HG02588 (cell line): ENCODE results near the gene SLC1A5.
"Not testable (repeated sequence)": the region's sequence is repeated elsewhere in the genome, so short reads cannot be mapped to it uniquely, and the experiment has no call there.

ENCODE experiments used
- ATAC-seq: cut with Tn5 transposase; IDR thresholded peaks from one replicate; pipeline ENCODE4 v1.9.1; 2021; ENCODE audit warnings: mild to moderate bottlenecking, moderate library complexity; ENCODE audit not compliant: unreplicated experiment

SLC1A5 gene

GRCh38 chr19:46772170-46773017 is 16.0 kb downstream of the SLC1A5 start:
- ATAC-seq: no peak

GRCh38 chr19:46768746-46769145 is 19.6 kb downstream of the SLC1A5 start:
- not testable (repeated sequence) for ATAC-seq

- ATAC-seq: no peak
These were observed 21.7 kb downstream of the SLC1A5 start for GRCh38 chr19:46766569-46767317.

- no peak for ATAC-seq
These were observed 23.5 kb downstream of the SLC1A5 start for GRCh38 chr19:46764817-46765291.

- ATAC-seq: no peak
These were observed 26.0 kb downstream of the SLC1A5 start for GRCh38 chr19:46762245-46762890.

GRCh38 chr19:46761418-46761831 is 27.0 kb downstream of the SLC1A5 start:
- ATAC-seq: no peak

GRCh38 chr19:46760897-46761296 is 27.5 kb downstream of the SLC1A5 start:
- ATAC-seq: not testable (repeated sequence)

GRCh38 chr19:46760363-46760762 is 28.0 kb downstream of the SLC1A5 start:
- ATAC-seq: no peak

- no peak for ATAC-seq
These were observed 28.5 kb downstream of the SLC1A5 start for GRCh38 chr19:46759817-46760333.

GRCh38 chr19:46759206-46759605 is 29.2 kb downstream of the SLC1A5 start:
- ATAC-seq: no peak

GRCh38 chr19:46756544-46756888 is 31.9 kb downstream of the SLC1A5 start:
- ATAC-seq: no peak

- no peak for ATAC-seq
These were observed 32.4 kb downstream of the SLC1A5 start for GRCh38 chr19:46755853-46756543.

GRCh38 chr19:46755077-46755852 is 33.1 kb downstream of the SLC1A5 start:
- ATAC-seq: no peak

- no peak for ATAC-seq
These were observed 34.8 kb downstream of the SLC1A5 start for GRCh38 chr19:46753420-46754155.

GRCh38 chr19:46748325-46749109 is 39.9 kb downstream of the SLC1A5 start:
- ATAC-seq: no peak

GRCh38 chr19:46746281-46747057 is 41.9 kb downstream of the SLC1A5 start, which contains the start of gene STRN4:
STRN4 (minus strand) TSS chr19:46746450; CDS start chr19:46746430, 20 bp downstream.
- peak; percentile 50 for ATAC-seq

GRCh38 chr19:46745521-46746280 is 42.7 kb downstream of the SLC1A5 start, which contains the start of gene FKRP:
FKRP (plus strand) TSS chr19:46746057; CDS start chr19:46755451, 9,394 bp downstream.
- ATAC-seq: peak; percentile 52
